DOHH2 (cell line): Measurements from ENCODE around the gene KRT15.

ENCODE experiments used
- CTCF ChIP-seq: fragments of 200-600 bp; sonication (generic); IDR thresholded peaks from one replicate; pipeline ENCODE4 v1.5.1; 2014; ENCODE audit warnings: antibody characterized with exemption, mild to moderate bottlenecking, low read depth, low read length; ENCODE audit not compliant: poor library complexity, severe bottlenecking
- EZH2phosphoT487 ChIP-seq: fragments of 200-600 bp; sonication (generic); IDR thresholded peaks from 2 replicates; pipeline ENCODE4 v1.6.1; 2017; ENCODE audit warnings: borderline replicate concordance, mild to moderate bottlenecking, antibody characterized with exemption, low read length, moderate library complexity, mixed read lengths

GRCh38 chr17:41545829-41546410 lies 27.2 kb upstream of the KRT15 start:
- TF ChIP-seq CTCF (no peak), EZH2phosphoT487 (no peak)
